ENCODE data around the gene TAGLN.

The TAGLN gene

GRCh38 chr11:117192401-117192875, 6.7 kb upstream of the TAGLN start:
- no peak for DNase-seq (ENCODE audit: low spot score)
- TF ChIP-seq CTCF (IDR thresholded peaks at IDR 0.05; ENCODE audit: extremely low read depth, missing control alignments), result no peak

DNA sequence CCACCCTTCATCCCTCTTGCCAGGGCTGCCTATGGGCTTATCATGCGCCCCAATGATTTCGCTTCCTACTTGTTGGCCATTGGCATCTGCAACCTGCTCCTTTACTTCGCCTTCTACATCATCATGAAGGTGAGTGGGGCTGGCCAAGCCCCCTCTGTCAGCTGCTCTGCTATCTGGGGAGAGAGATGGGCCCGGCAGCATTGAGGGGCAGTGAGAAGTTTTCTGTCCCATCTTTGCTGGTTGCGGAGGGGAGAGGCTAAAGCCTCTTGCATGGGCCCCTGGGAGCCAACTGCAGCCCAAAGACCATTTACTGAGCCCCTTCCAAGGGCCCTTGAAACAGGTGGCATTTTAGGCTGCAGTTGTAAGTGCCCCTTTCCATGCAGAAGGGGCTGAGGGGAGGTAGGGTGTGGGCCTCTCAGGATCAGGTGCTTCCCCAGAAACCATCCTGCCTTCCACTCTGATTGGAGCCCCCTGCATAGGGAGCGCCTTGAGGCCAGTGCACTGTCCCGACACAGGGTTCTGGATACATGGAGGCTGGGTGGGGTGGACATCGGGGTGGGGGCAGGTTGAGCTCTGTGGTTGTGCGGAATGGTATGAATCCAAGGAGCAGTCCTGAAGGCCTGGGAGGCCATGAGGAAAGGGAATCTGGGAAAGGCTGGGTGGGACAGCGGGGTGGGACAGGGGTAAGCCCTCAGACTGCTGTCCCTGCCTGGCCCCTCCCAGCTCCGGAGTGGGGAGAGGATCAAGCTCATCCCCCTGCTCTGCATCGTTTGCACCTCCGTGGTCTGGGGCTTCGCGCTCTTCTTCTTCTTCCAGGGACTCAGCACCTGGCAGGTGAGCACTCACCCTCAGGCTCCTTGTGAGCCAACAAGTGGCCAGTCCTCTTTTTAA, 5.8 kb upstream of the TAGLN start:
- TF ChIP-seq CTCF (IDR thresholded peaks at IDR 0.05; ENCODE audit: extremely low read depth, missing control alignments), result no peak
- DNase-seq (ENCODE audit: low spot score), result no peak

DNA sequence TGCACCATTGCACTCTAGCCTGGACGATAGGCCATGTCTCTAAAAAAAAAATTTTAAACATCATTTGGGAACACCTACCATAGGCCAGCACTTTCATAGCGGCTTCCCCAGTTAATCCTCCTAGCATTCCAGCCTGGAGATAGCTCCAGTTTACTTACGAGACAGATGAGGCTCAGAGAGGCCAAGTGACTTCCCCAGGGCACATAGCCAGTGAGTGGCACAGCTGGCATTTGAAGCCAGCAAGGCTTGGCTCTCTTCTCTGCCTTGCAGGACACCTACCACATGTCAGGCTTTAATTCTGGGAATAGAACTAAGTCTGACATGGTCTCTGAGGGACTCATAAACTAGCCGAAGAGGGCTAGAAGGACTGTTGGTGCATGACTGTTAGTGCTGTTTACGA, 4.9 kb upstream of the TAGLN start:
- DNase-seq (ENCODE audit: low spot score), result no peak
- no peak for TF ChIP-seq CTCF (IDR thresholded peaks at IDR 0.05; ENCODE audit: extremely low read depth, missing control alignments)

GRCh38 chr11:117195258-117195657, 3.9 kb upstream of the TAGLN start:
- no peak for TF ChIP-seq CTCF (IDR thresholded peaks at IDR 0.05; ENCODE audit: extremely low read depth, missing control alignments)
- no peak for DNase-seq (ENCODE audit: low spot score)

GRCh38 chr11:117195761-117196160, 3.4 kb upstream of the TAGLN start:
- TF ChIP-seq CTCF (IDR thresholded peaks at IDR 0.05; ENCODE audit: extremely low read depth, missing control alignments), result no peak
- no peak for DNase-seq (ENCODE audit: low spot score)

DNA sequence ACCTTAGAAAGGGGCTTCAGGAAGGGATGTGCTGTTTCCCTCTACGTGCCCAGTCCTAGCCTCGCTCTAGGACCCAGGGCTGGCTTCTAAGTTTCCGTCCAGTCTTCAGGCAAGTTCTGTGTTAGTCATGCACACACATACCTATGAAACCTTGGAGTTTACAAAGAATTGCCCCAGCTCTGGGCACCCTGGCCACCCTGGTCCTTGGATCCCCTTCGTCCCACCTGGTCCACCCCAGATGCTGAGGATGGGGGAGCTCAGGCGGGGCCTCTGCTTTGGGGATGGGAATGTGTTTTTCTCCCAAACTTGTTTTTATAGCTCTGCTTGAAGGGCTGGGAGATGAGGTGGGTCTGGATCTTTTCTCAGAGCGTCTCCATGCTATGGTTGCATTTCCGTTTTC, 2.2 kb upstream of the TAGLN start:
- TF ChIP-seq CTCF (IDR thresholded peaks at IDR 0.05; ENCODE audit: extremely low read depth, missing control alignments), result no peak
- DNase-seq (ENCODE audit: low spot score), result no peak

DNA sequence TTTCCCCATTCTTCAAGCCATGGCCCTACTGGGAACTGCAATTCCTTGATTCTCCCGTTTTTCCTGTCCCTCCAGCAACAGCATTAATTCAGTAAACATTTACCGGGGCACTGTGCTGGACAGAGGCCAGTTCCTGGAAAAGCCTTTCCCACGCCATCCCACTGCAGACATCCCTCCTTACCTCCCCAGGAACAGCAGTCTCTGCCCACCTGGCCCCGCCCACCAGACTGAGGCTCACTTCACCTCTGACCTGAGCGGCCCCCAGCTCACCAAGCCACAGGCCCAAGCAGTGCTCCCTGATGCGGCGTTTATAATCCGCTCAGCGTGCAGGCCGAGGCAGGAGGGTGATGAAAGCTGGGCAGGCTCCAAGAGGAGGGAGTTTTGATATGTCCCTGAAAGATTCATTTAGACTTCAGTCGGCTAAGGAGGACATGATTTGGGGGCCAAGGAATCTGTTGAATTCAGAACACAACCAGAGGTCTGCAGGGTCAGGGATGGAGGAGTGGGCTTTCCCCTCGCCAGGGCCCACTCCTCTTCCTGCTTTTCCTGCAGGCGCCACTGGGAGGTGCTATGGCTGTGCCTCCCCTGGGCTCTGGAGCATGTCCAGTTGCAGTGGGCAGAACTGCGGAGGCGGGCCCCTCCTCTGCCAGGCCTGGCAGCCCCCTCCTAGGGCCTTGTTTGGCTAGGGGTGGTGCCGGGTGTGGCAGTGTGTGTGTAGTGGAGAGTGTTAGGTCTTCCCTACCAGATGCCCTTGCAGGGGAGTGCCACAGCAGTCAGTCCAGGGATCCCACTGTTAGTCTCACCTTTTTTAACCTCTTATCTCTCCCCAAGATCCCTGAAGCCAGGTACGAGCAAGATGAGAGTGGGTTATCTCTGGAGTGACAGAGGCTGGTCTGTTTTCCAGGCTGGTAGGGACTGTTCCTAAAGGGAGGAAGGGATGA, 1.4 kb upstream of the TAGLN start:
- DNase-seq (ENCODE audit: low spot score), result no peak
- no peak for TF ChIP-seq CTCF (IDR thresholded peaks at IDR 0.05; ENCODE audit: extremely low read depth, missing control alignments)
